ENCODE measurements around the gene TLR2. TPM values are rescaled to one million over a fixed set of nuclear protein-coding genes. Genes with fewer than 3 reads are reported as not detected.

TLR2 gene
- total and polyA plus RNA-seq, 10 of the 15 experiments (the other 5 are each of a cell fraction or from before 2014, with no cell fraction given), result under 0.01 to 0.19 (median 0.06) TPM; not detected in 4

DNA sequence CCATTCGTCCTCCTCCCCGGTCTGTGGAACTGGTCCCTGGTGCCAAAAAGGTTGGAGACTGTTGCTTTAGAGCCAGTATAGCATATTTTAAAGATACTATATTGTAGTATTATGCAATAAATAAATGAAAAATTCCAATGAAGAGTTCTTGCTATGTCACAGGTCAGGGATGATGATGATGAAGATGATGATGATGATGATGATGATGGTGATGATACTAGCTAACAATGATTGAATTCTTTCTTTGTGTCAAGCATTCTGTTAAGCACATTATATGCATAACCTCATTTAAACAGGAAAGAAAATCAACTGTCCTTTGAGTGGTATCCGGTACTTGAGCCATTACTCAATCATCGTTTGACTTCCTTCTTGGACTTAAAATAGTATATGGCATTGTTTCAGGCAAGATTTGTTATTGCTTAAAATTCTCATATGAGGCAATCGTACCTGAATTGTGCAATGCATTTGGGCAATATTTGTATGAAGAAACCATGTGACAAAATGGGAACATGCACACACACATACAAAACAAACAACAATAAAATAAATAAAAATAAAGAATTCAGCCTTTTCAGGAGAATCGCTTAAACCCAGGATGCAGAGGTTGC lies 22.8 kb upstream of the TLR2 start:
- ChIA-PET CTCF (interaction anchor here (1.3 kb wide), 1 partner anchor 18 kb away, joined by 4 read pairs; no protein-coding TSS in a partner anchor), RAD21 (ENCODE audit: unreplicated experiment) (no interaction called here)

More for the DNA sequence above, 22.8 kb upstream of the TLR2 start:
- no peaks in the 10 kb centered on the region for H4K20me1 ChIP-seq (ENCODE audit: control insufficient read depth, insufficient read depth)
- POLR2A ChIA-PET, result no interaction called here
- H3K9me3 ChIP-seq (replicated peaks; ENCODE audit: control insufficient read depth, insufficient read depth, low read length), result no peaks in the 10 kb centered on the region; the same call in 2 of the 3 replicates
- H3K27ac ChIP-seq (ENCODE audit: control insufficient read depth, insufficient read depth), result no peak overlapping the region
- intact Hi-C loops (cut with micrococcal nuclease; ENCODE audit: unreplicated experiment), result no loop called here
- no peaks in the 10 kb centered on the region for H3K79me2 ChIP-seq (ENCODE audit: control insufficient read depth, insufficient read depth, low read length)
- TF ChIP-seq SMAD5 (IDR thresholded peaks at IDR 0.05; ENCODE audit: low read depth) (no peak), STAT1 (conservative IDR thresholded peaks at IDR 0.05) (no peak), ATF7 (IDR thresholded peaks at IDR 0.05; ENCODE audit: low read depth) (no peak)
- TF ChIP-seq, protein P1, sequence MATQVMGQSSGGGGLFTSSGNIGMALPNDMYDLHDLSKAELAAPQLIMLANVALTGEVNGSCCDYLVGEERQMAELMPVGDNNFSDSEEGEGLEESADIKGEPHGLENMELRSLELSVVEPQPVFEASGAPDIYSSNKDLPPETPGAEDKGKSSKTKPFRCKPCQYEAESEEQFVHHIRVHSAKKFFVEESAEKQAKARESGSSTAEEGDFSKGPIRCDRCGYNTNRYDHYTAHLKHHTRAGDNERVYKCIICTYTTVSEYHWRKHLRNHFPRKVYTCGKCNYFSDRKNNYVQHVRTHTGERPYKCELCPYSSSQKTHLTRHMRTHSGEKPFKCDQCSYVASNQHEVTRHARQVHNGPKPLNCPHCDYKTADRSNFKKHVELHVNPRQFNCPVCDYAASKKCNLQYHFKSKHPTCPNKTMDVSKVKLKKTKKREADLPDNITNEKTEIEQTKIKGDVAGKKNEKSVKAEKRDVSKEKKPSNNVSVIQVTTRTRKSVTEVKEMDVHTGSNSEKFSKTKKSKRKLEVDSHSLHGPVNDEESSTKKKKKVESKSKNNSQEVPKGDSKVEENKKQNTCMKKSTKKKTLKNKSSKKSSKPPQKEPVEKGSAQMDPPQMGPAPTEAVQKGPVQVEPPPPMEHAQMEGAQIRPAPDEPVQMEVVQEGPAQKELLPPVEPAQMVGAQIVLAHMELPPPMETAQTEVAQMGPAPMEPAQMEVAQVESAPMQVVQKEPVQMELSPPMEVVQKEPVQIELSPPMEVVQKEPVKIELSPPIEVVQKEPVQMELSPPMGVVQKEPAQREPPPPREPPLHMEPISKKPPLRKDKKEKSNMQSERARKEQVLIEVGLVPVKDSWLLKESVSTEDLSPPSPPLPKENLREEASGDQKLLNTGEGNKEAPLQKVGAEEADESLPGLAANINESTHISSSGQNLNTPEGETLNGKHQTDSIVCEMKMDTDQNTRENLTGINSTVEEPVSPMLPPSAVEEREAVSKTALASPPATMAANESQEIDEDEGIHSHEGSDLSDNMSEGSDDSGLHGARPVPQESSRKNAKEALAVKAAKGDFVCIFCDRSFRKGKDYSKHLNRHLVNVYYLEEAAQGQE (IDR thresholded peaks at IDR 0.05; ENCODE audit: low read depth, low read length), result no peak
- in situ Hi-C loops (cut with MboI), result no loop called here
- H3K27me3 ChIP-seq (replicated peaks in 1 of 2; ENCODE audit: control insufficient read depth in 2 of 2, insufficient read depth in 2 of 2, low read length in 1 of 2), result no peaks in the 10 kb centered on the region
- H3K4me2 ChIP-seq (ENCODE audit: control insufficient read depth, insufficient read depth), result no peak overlapping the region
- 38% methylated on average over 6 of the region's 6 CpGs for WGBS (ENCODE audit: insufficient coverage, insufficient replicate concordance, low lambda C conversion rate, missing lambda C conversion rate)
- no peak for DNase-seq (ENCODE audit: low read depth, low spot score)
- FAIRE-seq, result no peak
- H3K9ac ChIP-seq (ENCODE audit: control insufficient read depth, insufficient read depth, low read length), result no peak overlapping the region
- no peaks in the 10 kb centered on the region for H3K36me3 ChIP-seq (ENCODE audit: control insufficient read depth in 2 of 2, insufficient read depth in 2 of 2, low read length in 1 of 2)
- no peak for ATAC-seq
- no peak overlapping the region for H2AFZ ChIP-seq (ENCODE audit: control insufficient read depth, low read depth, low read length)
- no peaks in the 10 kb centered on the region for H3K4me1 ChIP-seq (ENCODE audit: control insufficient read depth, insufficient read depth, low read length)
- BruUV-seq (replicated peaks), result no TSS peak
- H3K4me3 ChIP-seq, result no peak overlapping the region
- SMC1A ChIA-PET (ENCODE audit: uncharacterized antibody, unreplicated experiment), result no interaction called here

All from GM12878 (cell line).